Adipose tissue (tissue), 3 donors: Measurements from ENCODE around the gene ATP5F1E. TPM values are rescaled to one million over a fixed set of nuclear protein-coding genes. Genes with fewer than 3 reads are reported as not detected.
"Not testable (repeated sequence)": the region's sequence is repeated elsewhere in the genome, so short reads cannot be mapped to it uniquely, and the experiment has no call there.

Source experiments
- H3K27ac ChIP-seq: one replicate; pipeline ENCODE4 v1.5.1; 2013; ENCODE audit warnings: low read depth, low read length
- WGBS, 3 donors: extraction: QIAGEN DNeasy Blood & Tissue Kit; methylation state at CpG; one replicate each; pipeline ENCODE4 v1.1.7; 2013; 5-methylcytosine and 5-hydroxymethylcytosine counted together
- polyA plus RNA-seq, 3 donors: library from polyadenylated mRNA; stranded (reverse); fragments of 200-250 nt; gene quantifications; one replicate each; pipeline ENCODE4 v1.2.3, GENCODE V29; 2013
- donor health status: healthy with polysubstance abuse.
- donor health status: Bipolar disorder and iron deficiency.
- donor health status: healthy.

The ATP5F1E gene
- polyA plus RNA-seq, 3 donors: 21.7 to 84.9 (median 77.4) TPM

DNA sequence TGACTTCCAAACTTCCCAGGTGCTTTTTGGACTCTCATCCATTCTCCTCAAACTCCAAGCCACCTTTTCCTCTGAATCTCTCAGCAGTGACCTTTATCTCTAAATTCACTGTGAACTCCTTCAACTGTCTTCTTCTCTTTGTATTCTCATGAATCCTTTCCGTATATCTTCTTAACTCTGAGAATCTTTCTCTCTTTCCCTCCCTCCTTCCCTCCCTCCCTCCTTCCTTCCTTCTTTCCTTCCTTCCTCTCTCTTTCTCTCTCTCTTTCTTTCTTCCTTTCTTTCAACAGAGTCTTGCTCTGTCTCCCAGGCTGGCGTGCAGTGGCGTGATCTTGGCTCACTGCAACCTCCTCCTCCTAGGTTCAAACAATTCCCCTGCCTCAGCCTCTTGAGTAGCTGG lies 14.7 kb upstream of the ATP5F1E start:
- no peak overlapping the region for H3K27ac ChIP-seq

GRCh38 chr20:59044796-59045195 lies 12.7 kb upstream of the ATP5F1E start:
- no peak overlapping the region for H3K27ac ChIP-seq
- 71 to 87% (median 76%) methylated on average over 3 of the region's 3 CpGs for WGBS, 3 donors

More for the DNA sequence above, 14.7 kb upstream of the ATP5F1E start:
- 82 to 95% (median 83%) methylated on average over 3 of the region's 3 CpGs for WGBS, 3 donors

GRCh38 chr20:59044295-59044694 lies 12.2 kb upstream of the ATP5F1E start:
- H3K27ac ChIP-seq: no peak overlapping the region
- 87 to 95% (median 93%) methylated on average over 3 of the region's 3 CpGs for WGBS, 3 donors

DNA sequence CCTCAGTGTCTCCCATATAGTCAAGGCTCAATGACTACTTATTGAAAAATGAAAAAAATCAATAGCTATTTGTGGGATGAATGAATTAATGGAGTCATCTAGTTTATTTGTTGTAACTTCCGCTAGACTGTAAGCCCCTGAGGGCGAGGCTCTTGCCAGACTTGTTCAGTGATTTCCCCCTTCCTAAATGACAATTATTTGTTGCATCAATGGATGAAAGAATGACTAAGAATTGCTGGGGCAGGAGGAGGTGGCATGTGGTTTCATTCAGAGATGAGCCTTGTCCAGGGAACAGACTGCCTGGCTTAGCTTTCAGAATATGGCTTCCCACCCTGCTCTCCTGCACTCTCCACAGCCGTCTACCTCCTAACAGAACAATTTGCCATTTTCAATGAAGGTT lies 11.6 kb upstream of the ATP5F1E start:
- H3K27ac ChIP-seq: no peak overlapping the region
- WGBS, 3 donors: 60 to 77% (median 72%) methylated on average over 3 of the region's 3 CpGs

GRCh38 chr20:59042796-59043631 lies 10.9 kb upstream of the ATP5F1E start:
- no peak overlapping the region for H3K27ac ChIP-seq
- WGBS, 3 donors: 15 to 19% (median 15%) methylated on average over 53 to 66 of the region's 66 CpGs

- WGBS, 3 donors: 1 to 4% (median 3%) methylated on average over 44 to 50 of the region's 50 CpGs
- no peak within 1 kb of the TSS for H3K27ac ChIP-seq
These were observed 10.1 kb upstream of the ATP5F1E start, which contains the start of gene PRELID3B for GRCh38 chr20:59042151-59042795. Gene PRELID3B, minus strand, starts transcription at chr20:59042786. Its CDS starts 56 bp downstream, at chr20:59042730.

- not testable (repeated sequence) for H3K27ac ChIP-seq
- 90 to 93% (median 93%) methylated on average over 16 of the region's 16 CpGs for WGBS, 3 donors
These were observed 9.4 kb upstream of the ATP5F1E start for GRCh38 chr20:59041487-59041886.

DNA sequence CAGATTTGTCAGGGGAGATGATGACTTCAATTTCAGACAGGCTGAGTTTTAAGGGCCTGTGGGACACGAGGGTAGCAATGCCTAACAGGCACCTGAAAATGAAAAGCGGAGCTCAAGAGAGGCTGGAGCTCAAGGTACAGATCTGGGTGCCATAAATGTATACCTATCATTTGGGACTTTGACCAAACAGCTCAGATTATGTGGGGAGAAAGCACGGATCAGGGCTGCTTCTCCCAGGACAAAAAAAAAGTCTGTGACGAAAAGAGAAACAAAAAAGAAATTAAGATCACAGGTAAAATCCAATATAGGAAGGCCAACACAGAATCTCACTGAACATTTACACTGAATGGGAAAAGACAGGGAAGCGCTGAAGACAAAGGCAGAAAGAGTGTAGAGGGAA lies 8.5 kb upstream of the ATP5F1E start:
- WGBS, 3 donors: 83 to 92% (median 86%) methylated on average over 5 of the region's 5 CpGs
- H3K27ac ChIP-seq: no peak overlapping the region

GRCh38 chr20:59039233-59039632 lies 7.1 kb upstream of the ATP5F1E start:
- H3K27ac ChIP-seq: no peak overlapping the region
- WGBS, 3 donors: 69 to 86% (median 81%) methylated on average over 1 of the region's 1 CpG

GRCh38 chr20:59037386-59037785 lies 5.3 kb upstream of the ATP5F1E start:
- 93 to 96% (median 95%) methylated on average over 12 of the region's 12 CpGs for WGBS, 3 donors
- no peak overlapping the region for H3K27ac ChIP-seq

DNA sequence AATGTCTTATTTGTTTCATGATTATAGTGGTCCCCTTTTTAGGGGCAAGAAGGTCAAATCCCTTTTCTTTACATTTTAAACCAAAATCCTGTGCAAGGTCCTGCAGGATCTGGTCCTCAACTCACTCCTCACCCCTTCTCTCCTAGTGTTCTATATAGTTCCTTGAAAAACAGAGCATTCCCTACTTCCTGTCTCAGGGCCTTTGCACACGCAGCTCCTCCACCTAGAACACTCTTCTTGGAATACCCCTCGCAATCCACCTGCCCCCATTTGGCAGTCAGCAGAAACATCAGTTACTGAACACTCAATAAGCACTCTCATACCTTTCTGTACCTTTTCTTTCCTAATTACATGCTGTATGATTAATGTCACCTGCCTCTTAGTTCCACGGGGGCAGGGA lies 3.2 kb upstream of the ATP5F1E start:
- WGBS, 3 donors: 96% methylated on average over 3 of the region's 3 CpGs
- no peak overlapping the region for H3K27ac ChIP-seq

GRCh38 chr20:59033616-59034165 lies 1.6 kb upstream of the ATP5F1E start:
- 87 to 95% (median 92%) methylated on average over 2 of the region's 2 CpGs for WGBS, 3 donors
- no peak overlapping the region for H3K27ac ChIP-seq

DNA sequence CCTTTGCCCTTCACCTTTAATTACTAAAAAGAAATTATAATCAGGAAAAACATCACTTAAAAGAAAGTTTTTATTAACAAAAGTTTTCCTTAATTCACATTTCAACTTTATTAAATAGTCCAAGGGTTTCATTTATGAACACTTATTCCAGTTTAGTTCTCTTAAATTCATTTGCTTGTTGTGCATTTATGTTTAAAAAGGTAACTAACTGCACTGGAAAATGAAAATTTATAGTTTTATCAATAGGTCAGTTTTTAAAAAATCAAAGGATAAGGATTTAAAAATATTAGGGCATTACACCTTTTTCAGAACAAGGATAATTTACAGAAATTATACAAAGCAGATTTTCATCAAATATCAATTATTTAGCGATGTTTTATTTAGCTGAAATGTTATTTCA lies 958 bp upstream of the ATP5F1E start:
- WGBS, 3 donors: 98 to 100% (median 98%) methylated on average over 1 of the region's 1 CpG
- no peak overlapping the region for H3K27ac ChIP-seq

DNA sequence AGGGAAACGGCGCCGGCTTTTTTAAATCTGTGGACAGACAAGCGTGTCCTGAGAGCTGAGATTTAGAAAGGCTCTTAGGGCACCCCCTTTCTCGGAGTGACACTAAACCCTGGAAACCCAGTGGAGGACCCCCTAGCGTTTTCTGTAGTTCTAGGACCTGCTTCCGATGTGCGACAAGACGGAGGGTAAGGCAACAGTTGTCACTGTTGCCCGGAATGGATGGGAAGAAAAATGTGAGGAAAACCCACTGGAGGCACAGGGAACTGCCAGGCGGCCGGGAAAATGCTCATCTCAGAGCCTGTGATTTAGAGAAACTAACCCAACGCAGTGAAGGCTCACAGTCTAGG lies 551 bp upstream of the ATP5F1E start:
- WGBS, 3 donors: 1 to 3% (median 2%) methylated on average over 13 of the region's 13 CpGs
- no peak overlapping the region for H3K27ac ChIP-seq

DNA sequence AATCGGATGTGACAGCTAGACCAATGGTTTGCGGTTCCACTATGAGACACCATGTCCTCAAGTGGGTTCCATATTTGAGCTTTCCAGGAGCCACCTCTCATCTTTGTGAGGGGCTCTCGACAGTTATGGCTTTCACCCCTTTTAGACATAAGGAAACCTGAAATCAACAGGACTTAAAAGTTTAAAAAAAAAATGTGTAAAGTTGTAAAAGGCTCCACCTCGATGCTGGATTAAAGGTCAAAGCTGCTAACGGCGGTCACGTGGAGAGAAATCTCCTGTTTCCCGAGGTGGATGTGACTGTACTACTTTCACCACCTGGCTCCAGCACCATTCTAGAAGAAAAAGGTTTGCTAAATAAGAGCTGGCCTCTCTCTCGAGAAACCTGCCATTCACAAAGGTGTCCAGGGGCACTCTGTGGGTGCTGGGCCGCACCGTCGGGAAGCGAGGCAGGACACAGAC lies 542 bp downstream of the ATP5F1E start:
- H3K27ac ChIP-seq: no peak overlapping the region
- 14 to 17% (median 16%) methylated on average over 13 of the region's 13 CpGs for WGBS, 3 donors

DNA sequence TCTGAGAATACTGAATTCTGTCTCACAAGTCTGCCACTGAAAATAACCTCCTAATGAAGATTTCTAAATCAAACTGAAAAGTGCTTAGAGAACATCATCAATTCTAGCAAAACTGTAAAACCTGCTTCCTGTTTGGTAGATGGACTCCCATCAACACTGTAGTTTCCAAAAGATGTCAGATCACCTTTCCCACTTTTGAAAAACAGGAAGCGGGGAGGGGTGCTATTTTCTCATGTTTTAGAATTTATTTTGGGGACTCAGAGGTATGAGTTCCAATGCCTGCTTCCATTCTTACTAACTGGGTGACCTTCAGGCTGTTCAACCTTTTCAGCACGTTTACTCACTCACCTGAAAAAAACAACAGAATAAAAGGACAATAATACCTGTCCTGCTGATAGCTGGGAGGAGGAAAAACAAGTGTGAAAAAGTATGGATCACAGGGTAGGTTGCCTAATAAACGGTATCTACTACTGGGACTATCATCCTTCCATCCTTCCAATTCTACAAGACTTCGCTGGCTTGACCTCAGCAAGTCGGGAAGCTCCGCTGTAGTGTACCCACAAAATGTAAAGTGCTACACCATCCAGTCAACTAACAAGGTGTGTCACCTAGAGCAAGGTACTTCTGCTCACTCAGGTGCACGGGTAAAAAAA lies 1.1 kb downstream of the ATP5F1E start:
- WGBS, 3 donors: 65 to 71% (median 67%) methylated on average over 7 of the region's 7 CpGs
- H3K27ac ChIP-seq: no peak overlapping the region

DNA sequence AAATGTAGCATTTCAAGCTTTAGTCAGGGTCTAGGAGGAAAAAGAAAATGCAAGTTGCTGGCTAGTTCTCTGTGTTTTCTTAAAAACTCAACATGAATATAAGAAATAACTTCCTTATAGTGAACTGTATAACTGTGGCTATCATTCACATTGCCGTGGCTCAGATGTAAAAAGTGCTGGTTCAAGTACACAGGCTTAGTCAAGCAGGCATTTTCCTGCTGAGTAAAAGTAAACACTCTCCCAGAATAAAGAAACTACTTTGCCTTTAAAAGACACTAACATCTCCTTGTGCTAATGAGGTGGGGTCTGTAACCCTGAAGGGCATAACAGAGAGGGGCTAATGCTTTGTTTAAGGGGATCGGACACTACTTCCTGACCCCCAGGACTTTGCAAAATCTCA lies 3.3 kb downstream of the ATP5F1E start:
- WGBS, 3 donors: 39 to 65% (median 47%) methylated on average over 2 of the region's 2 CpGs
- H3K27ac ChIP-seq: no peak overlapping the region

DNA sequence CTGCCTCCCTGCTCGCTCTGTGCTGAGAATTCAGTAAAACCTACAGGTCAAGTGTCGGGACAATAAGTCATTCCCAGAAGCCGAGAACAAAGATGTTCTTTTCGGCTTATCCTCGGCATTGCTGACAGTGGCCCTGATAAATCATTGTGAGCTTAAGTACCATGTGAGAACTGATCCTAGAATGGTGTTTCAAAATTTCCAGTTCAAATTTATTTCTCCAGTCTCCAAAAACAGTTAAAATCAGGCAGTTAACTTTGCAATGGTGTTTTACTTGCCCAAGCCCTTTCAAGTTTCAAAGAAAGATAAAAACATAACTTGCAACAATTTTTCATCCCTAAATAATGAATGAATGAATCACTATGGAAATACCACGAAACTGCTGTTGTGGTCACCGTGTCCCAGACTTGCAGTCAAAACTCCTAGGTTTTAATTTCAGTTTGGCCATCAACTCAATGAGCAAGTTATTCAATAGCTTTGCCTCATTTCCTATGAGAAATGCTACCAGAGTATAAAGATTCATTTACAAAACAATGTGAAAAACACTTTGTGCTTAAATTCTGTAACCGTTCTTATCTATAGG lies 4.3 kb downstream of the ATP5F1E start:
- WGBS, 3 donors: 79 to 84% (median 82%) methylated on average over 8 of the region's 8 CpGs
- no peak overlapping the region for H3K27ac ChIP-seq
